A673 (cell line): ENCODE data around the gene BCAS4.

Experiments used
- CTCF ChIP-seq: fragments of 300-800, 200-600 bp; sonication (generic); conservative IDR thresholded peaks from 2 replicates; pipeline ENCODE4 v1.5.1; 2017; ENCODE audit warnings: low read depth, mild to moderate bottlenecking, antibody characterized with exemption, low read length, moderate library complexity, mixed read lengths
- EZH2 ChIP-seq: fragments of 200-600 bp; sonication (generic); IDR thresholded peaks from 2 replicates; pipeline ENCODE4 v1.6.1; 2017; ENCODE audit warnings: borderline replicate concordance, low read depth, mild to moderate bottlenecking, mixed read lengths, antibody characterized with exemption, low read length; ENCODE audit not compliant: poor library complexity, severe bottlenecking

- TF ChIP-seq CTCF (no peak), EZH2 (no peak)
These were observed 29.3 kb downstream of the BCAS4 start for GRCh38 chr20:50824137-50824536.
